Activated naive CD8-positive, alpha-beta T cell treated with anti-CD3 and anti-CD28 coated beads for 36 hours (primary cell): ENCODE results near the gene CHST12. TPM values are rescaled to one million over a fixed set of nuclear protein-coding genes. Genes with fewer than 3 reads are reported as not detected.

ENCODE experiments used
- DNase-seq: peaks from one replicate; pipeline ENCODE4 v3.0.0; 2021
- H3K27ac Mint-ChIP-seq: one replicate; pipeline ENCODE4 v1.8.0; 2022; ENCODE audit warnings: mild to moderate bottlenecking, moderate library complexity, mixed read lengths
- H3K27me3 Mint-ChIP-seq: one replicate; pipeline ENCODE4 v1.8.0; 2022; ENCODE audit warnings: mild to moderate bottlenecking, mixed read lengths
- H3K36me3 Mint-ChIP-seq: one replicate; pipeline ENCODE4 v1.8.0; 2021; ENCODE audit warnings: mild to moderate bottlenecking, mixed read lengths
- H3K4me1 Mint-ChIP-seq: one replicate; pipeline ENCODE4 v1.8.0; 2021; ENCODE audit warnings: mixed read lengths
- H3K4me3 Mint-ChIP-seq: one replicate; pipeline ENCODE4 v1.8.0; 2022; ENCODE audit warnings: mild to moderate bottlenecking, moderate library complexity, mixed read lengths
- H3K9me3 Mint-ChIP-seq: one replicate; pipeline ENCODE4 v1.8.0; 2022; ENCODE audit warnings: mixed read lengths
- total RNA-seq, 2 experiments: library from RNA; stranded (reverse); gene quantifications; one replicate each; pipeline ENCODE4 v1.2.3, GENCODE V29; 2021

The CHST12 gene
- total RNA-seq, 2 experiments from 2014 or later = 3.1 to 3.2 TPM

GRCh38 chr7:2495418-2496299, 92.2 kb downstream of the CHST12 start:
- Mint-ChIP-seq H3K36me3 (no peaks in the 10 kb centered on the region), H3K9me3 (peaks cover 2% of the 10 kb centered on the region), H3K27ac (no peak overlapping the region), H3K4me3 (no peak overlapping the region), H3K27me3 (no peaks in the 10 kb centered on the region), H3K4me1 (no peaks in the 10 kb centered on the region)
- DNase-seq = no peak

DNA sequence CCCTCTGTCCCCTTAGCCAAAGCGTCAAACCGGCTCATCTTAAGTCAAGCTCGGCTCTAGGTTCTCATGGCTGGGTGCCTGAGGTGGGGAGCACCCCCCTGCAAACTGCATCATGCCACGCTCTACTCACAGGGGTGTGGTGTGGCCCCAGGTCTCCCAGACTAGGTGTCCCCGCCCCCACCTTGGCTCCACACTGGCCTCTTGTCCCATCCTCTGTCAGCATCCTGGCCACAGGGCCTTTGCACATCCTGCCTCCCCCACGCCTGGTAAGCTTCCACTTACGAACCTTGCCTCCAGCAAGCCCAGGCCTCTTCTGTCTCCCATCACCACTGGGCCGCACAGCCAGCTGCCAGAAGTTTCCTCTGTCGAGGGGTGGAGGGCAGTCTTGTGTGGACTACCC, 93.0 kb downstream of the CHST12 start:
- no peak for DNase-seq
- Mint-ChIP-seq H3K36me3 (no peaks in the 10 kb centered on the region), H3K27ac (no peak overlapping the region), H3K4me3 (no peak overlapping the region), H3K27me3 (no peaks in the 10 kb centered on the region), H3K4me1 (no peaks in the 10 kb centered on the region), H3K9me3 (peaks cover 2% of the 10 kb centered on the region)

GRCh38 chr7:2497065-2497464, 93.7 kb downstream of the CHST12 start:
- H3K9me3 Mint-ChIP-seq = peaks cover under 1% of the 10 kb centered on the region
- H3K27me3 Mint-ChIP-seq = no peaks in the 10 kb centered on the region
- DNase-seq = no peak
- H3K27ac Mint-ChIP-seq = no peak overlapping the region
- no peaks in the 10 kb centered on the region for H3K36me3 Mint-ChIP-seq
- no peak overlapping the region for H3K4me3 Mint-ChIP-seq
- no peaks in the 10 kb centered on the region for H3K4me1 Mint-ChIP-seq

DNA sequence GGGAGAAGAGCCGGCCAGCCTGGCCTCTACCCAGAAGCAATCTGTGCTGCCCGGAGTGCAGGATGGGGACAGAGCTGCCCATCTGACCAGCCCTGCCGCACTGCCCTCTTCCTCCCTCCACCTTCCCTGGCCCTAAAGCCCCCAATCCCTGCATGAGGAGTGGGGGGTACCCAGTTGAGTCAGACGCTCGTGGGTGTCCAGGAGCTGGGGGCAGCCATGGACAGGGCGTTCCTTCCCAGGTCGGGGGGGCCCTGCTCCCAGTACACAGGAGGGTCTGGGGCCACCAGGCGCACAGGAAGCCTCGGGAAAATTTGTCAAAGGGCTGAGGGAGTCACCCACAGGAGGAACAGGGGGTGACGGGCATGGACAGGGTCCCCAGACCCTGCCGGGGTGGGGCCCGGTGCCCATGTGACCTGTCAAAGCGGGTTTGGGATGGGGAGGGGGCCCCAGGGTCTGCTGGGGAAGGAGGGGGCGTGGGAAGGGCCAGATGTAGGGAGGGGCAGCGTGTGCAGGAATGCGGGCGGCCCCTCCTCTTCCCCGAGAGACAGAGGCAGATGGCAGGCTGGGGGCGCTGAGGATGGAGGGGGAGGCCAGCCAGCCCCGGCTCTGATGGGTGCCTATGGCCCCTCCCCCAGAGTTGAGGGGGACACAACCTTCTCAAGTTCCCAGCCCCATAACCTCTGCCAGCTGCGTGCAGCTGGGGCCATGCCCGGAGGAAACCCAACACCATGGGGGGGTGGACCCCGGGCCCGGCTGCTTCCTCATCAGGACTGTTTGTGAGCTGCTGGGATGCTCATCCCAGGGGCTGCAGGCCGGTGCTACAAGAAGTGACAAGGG, 94.3 kb downstream of the CHST12 start:
- H3K27ac Mint-ChIP-seq = no peak overlapping the region
- DNase-seq = no peak
- no peaks in the 10 kb centered on the region for H3K9me3 Mint-ChIP-seq
- no peaks in the 10 kb centered on the region for H3K4me1 Mint-ChIP-seq
- H3K36me3 Mint-ChIP-seq = no peaks in the 10 kb centered on the region
- H3K27me3 Mint-ChIP-seq = no peaks in the 10 kb centered on the region
- H3K4me3 Mint-ChIP-seq = no peak overlapping the region

Other genes starting within 250 kb of the CHST12 start
- gene MAD1L1, start 170.7 kb upstream of the CHST12 start, total RNA-seq = 10 to 100 TPM; 36.5 to 37.8 TPM
- 10 to 100 TPM; 48.4 to 52.9 TPM for gene MRM2, start 161.4 kb upstream of the CHST12 start, total RNA-seq
- 10 to 100 TPM; 93.5 to 97.0 TPM for gene NUDT1, start 161.4 kb upstream of the CHST12 start, total RNA-seq
- gene SNX8, start 89.2 kb upstream of the CHST12 start, total RNA-seq = 10 to 100 TPM; 45.6 to 48.7 TPM
- 100 to 1,000 TPM; 315 to 319 TPM for gene EIF3B, start 48.8 kb upstream of the CHST12 start, total RNA-seq
- not detected for gene GRIFIN, start 72.8 kb downstream of the CHST12 start, total RNA-seq
- 10 to 100 TPM; 21.0 to 25.8 TPM for gene LFNG, start 116.2 kb downstream of the CHST12 start, total RNA-seq
- gene BRAT1, start 151.9 kb downstream of the CHST12 start, total RNA-seq = 10 to 100 TPM; 36.4 to 37.8 TPM
- 1 to 10 TPM; 5.4 to 6.1 TPM for gene IQCE, start 155.4 kb downstream of the CHST12 start, total RNA-seq
- 10 to 100 TPM; 26.8 to 27.2 TPM for gene TTYH3, start 228.4 kb downstream of the CHST12 start, total RNA-seq